C1 segment of cervical spinal cord (tissue), 14 donors: ENCODE measurements around the gene ZNF473.
A peak's percentile ranks its signal among the peaks of the same experiment; 100 is the strongest.

ENCODE experiments used
- DNase-seq, 14 donors: peaks; one replicate each; lab custom pipeline; 2025; lab: John Stamatoyannopoulos, UW

The ZNF473 gene

DNA sequence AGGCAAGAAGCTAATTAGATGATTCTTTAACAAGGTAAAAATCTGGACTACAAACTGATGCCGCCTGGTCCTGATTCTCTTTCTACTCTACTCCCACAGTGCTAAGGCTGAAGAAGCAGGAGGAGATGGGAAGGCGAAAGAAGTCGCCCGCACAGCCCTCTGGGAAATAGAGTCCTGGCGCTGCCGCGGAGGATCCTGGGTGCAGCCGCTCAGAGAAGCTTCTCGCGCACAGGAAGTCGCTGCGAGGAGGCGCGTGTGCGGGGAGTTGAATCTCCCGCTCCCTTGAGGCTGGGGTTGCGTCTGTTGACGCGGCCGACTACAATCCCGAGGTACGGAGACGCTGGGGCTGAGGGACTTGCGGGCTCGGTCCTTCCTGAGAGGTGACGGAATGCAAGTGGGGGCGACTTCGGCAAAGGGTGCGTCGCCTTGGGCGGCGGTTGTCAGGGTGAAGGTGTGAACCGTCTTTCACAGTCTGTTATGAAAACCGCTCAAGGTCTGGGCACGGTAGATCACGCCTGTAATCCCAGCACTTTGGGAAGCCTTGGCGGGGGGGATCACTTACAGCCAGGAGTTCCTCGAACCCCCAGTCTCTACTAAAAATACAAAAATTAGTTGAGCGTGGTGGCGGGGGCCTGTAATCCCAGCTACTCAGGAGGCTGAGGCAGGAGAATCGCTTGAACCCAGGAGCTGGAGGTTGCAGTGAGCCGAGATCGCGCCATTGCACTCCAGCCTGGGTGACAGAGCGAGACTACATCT, at the start of gene ZNF473:
ZNF473 (plus strand) TSS at position 212 of the 756 bp plus-strand sequence. CDS start 5,078 bp downstream, outside the sequence.
- peak; percentile 71 to 99 (median 96) for DNase-seq

DNA sequence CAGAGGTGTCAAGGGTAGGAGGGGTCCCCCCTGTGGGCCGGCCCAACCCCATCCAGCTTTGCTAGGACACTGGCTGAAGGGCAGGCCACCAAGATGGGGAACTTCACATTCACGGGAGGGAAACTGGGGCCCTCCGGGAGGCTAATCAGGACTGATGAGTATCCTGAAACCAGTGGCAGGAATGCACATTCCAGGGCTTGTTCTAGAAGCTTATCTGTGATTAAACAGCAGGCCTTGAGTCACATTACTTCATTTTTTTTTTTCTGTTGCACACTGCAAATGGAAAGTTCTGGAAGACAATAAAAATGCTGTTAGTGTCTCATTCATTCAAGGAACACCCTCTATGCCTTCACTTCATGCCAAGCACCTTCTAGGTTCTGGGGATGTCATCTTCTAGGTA, 49.3 kb upstream of the ZNF473 start:
- no peak for DNase-seq

DNA sequence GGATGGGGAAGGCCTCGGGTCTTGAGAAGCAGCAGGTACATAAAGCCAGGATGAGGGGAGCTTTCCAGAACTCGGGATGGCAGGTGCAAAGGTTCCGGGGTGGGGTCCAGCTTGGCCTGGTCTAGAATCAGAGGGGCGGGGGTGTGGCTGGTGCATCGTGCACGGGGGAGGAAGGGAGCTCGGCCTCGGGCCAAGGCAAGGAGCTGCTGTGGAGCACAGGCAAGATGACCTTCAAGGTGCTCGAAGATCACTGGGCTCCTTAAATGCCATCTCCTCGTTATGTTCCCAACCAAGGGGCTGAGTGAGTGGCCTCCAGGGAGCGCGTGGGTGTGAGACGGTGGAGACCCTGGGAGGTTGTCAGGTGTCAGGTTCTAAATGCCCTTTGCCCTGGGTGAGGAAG, 48.7 kb upstream of the ZNF473 start:
- DNase-seq, result no peak

DNA sequence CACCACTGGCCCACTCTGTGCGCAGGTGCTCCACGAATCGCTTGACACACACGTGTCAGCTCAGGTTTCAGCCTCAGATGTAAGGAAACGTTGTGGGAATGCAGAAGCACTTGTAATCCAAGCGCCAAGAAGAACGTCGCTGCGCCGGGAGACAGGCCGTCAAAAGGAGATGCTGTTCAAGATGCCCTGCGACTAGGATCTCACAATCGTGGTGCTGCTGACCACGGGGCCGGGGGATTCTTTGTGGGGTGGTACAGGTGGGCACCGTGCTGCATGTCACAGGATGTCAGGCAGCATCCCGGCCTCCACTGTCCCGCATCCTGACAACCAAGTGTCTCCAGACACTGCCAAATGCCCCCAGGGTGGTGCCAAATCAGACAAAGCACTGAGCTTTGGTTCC, 47.9 kb upstream of the ZNF473 start:
- no peak for DNase-seq

DNA sequence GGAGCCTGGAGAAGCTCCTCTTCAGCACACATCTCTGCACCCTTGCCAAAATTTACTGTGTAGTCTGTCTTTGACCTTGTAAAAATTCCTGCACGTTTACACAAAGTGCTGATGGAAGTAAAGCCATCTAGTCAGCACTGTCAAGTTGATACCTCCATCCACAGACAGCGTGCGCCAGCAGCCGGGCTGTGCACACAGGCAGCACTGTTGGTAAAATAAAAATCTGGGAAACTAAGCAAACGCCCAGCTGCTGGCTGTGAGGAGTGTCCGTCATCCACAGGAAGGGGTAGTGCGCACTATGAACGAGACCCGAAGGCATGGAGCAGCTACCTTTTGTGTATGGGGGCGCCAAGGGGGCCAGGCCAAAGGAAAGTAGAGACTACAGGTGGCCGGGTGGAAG, 47.5 kb upstream of the ZNF473 start:
- DNase-seq, result no peak

DNA sequence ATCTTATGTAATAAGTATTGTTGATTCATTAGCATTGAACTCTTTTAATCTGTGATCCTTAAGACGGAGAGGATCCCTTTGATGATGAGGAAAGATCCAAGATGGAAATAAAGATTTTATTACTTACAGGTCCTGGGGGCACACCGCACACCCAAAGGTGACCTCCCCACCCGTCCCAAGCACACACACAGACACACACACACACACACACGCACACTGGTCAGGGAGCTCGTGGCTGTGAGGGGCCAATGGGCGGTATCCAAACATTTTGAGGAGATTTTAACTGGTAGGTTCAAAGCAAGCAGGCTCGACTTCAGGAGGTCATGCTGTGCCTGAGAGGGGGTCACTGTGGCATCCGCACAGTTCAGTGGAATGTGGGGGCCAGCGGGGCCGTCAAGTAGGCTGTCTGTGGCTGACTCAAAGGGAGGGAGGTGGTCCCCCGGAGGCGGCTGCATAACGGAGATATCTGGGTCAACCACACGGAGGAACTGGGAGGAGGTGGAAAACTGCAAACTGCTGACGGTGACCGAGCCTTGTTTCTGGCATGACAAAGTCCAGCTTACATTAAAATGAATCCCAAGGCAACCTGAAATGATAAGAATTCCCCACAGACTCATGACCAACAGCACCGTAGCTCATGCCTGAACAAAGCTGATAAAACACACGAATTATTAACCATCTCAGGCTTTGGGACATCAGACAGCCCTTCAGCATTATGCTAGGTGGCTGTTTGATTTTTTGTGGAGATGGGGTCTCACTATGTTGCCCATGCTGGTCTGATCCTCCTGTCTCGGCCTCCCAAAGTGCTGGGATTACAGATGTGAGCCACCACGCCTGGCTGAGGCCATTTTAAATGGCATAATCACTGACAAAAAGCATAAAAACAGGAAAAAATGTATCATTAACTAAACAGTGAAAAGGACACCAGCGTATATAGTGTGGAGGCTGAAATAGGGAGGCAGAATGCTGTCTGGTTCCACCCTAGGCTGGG, 43.9 kb upstream of the ZNF473 start:
- DNase-seq, result no peak

DNA sequence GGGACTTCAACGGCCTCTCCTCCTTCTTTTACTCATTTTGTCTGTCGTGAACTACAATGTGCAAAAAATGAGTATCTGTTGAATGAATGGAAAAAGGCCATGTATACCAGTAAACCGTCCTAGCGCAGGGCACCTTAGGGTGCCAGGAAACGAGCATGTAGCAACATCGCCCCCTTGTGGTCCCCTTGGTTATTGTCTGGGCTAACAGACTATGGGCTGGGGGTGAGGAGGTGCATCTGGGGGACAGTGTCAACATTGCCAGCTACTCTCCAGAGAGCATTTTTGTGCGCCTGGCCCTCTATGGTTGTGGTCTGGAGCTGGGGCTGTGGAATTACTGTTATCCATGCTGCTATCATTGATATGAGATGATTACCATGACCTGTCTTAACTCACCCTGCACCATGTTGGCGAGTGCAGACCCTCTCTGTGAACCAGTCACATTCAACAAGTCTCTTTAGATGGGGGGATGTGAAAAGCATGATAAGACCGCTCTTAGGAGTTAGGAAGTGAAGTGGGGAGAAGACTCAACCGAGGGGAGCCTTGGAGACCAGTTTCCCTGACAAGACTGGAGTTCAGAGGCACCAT, 42.1 kb upstream of the ZNF473 start:
- DNase-seq, result peak in 10 of 14 donors; percentile 4 to 47 (median 10)

DNA sequence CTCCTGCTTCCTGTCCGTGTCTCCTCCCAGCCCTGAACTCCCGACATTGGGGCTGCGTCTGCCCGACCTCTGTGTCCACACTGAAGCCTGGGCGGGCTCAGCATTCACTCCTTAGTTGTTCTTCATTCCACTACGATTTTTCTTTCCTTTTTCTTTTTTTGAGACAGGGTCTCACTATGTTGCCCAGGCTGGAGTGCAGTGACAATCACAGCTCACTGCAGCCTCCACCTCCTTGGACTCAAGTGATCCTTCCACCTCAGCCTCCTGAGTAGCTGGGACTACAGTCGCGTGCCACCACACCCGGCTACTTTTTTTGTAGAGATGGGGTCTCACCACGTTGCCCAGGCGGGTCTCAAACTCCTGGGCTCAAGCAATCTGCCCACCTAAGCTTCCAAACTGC, 41.3 kb upstream of the ZNF473 start:
- DNase-seq, result no peak

DNA sequence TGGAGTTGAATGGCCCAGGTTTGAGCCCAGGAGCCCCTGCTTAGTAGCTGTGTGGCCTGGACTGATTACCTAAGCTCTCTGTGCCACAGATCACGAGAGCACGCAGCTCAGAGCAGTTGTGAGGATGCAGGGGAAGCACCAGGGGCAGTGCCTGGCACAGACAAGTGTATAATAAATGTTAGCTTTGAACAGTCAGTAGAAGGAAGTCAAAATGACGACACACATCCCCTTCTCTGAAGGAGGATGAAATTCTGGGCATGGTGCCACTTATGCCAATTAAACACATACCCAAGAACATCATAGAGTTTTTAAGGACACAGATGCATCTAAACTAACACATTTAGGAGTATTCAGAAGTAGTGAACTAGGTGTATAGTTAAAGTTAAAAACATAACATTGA, 39.9 kb upstream of the ZNF473 start:
- no peak for DNase-seq

DNA sequence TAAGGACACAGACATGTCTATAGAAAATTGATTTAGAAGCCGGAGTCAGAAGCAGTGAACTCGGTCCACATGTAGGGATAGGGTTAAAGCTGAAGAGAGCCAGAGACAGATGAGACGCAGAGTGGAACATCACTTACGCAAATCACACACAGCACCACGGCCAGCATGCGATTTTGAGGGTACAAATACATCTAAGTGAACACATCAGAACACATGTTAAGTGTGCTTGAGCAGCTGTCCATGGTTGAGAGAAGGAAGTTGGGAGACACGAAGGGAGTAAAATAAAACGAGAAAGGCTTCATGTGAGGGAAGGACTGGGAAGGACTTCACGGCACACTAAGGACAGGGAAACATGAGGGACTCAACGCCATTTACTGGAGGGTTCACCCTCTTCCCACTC, 39.5 kb upstream of the ZNF473 start:
- no peak for DNase-seq

DNA sequence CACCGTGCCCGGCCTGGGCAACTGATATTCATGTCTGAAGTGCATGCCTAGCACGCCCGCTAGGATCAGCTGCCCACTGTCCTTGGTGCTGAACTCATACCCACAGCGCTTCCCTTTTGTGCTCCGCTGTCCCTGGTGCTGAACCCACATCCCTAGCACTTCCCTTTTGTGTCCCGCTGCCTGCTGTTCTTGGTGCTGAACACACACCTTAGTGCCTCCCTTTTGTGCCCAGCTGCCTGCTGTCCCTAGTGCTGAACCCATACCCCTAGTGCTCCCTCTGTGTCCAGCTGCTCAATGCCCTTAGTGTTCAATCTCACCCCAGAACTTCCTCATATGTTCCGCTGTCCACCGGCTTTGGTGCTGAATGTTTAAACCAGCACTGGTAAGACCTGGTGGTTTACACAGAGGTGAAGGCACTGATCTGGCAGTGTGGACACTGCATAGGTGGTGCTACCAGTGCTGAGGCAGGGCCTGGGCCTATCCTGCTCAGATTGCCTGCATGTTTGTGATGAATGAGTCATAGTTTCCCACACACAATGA, 38.6 kb upstream of the ZNF473 start:
- peak in 11 of 14 donors; percentile 6 to 74 (median 38) for DNase-seq

DNA sequence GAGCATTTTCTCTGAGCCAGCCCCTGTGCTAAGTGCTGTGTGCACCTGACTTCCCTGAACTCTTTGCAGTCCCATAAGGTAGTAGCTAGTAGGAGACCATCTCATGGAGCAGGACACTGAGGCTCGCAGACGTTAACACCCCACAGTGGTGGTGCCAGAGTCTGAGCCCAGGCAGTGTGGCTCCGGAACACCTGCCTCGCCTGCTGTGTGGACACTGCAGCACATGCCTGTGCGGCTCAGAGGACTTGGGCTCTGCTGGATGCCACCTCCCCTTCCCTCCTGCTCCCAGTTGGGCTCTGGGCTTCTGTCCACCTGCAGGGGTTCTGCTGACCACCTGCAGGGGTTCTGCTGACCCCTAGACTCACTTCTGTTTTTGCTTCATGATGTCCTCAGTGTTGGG, 37.8 kb upstream of the ZNF473 start:
- no peak for DNase-seq

DNA sequence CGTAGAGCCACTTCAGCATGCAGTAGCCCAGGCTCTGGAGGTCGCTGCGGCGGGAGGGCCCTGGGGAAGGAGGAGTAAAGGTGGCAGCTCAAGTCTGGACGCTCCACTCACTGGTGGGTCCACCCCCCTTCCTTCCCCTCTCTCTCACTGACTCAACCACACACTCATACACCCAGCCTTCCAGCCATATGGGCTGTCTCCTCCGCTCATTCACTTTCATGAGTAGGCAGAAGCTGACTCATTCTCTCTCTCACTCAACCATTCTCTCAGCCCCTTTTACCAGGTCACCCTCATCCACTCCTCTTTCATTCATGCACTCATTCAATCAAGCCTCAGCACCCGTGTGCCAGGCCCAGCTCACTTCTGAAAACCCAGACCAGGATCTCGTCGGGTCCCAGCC, 37.4 kb upstream of the ZNF473 start:
- no peak for DNase-seq

DNA sequence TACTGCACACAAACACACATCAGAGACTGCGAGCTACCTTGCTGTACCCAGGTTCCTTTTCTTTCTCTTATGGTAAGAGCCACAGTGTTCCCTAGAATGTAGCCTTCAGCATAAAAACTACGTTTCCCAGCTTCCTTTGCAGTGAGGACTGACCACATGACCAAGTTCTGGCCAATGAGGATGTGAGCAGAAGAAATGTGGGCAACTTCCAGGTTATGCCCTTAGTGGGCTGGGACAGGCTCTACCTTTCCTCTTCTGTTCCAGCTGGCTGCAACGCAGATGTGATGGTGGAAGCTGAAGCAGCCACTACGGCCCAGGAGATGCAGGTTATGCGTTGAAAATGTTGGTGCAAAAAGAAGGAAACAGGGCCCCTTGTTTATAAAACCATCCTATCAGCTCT, 28.1 kb upstream of the ZNF473 start:
- DNase-seq, result peak in 1 of 14 donors; percentile 24

DNA sequence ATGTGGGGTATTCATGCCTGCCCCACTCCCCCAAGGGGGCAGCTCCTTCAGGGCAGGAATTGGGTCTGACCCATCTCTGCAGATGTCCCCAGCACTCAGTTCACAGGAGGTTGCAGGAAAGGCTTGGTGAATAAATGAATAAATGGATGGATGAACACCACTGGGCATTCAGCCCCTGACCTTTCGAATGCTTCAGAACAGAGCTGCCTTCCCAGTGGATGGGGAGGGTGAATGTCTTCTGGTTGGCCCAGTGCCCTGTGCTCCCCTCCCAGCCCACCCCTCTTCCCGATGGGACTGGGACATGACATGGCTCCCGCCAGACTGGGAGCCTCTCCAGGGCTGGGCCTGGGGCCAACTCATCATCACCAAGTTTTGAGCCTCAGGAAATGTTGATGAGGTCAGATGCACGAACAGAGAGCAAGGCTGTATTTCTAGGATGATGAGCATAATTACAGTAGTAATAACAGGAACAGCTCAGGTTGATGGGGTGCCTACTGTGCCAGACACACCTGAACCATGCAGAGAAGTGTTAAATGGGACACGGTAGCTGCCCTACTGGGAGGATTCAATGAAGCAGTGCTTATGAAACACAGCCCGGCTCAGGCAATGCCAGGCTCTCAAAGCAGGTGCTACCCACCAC, 26.3 kb upstream of the ZNF473 start:
- peak in 9 of 14 donors; percentile 2 to 64 (median 19) for DNase-seq

DNA sequence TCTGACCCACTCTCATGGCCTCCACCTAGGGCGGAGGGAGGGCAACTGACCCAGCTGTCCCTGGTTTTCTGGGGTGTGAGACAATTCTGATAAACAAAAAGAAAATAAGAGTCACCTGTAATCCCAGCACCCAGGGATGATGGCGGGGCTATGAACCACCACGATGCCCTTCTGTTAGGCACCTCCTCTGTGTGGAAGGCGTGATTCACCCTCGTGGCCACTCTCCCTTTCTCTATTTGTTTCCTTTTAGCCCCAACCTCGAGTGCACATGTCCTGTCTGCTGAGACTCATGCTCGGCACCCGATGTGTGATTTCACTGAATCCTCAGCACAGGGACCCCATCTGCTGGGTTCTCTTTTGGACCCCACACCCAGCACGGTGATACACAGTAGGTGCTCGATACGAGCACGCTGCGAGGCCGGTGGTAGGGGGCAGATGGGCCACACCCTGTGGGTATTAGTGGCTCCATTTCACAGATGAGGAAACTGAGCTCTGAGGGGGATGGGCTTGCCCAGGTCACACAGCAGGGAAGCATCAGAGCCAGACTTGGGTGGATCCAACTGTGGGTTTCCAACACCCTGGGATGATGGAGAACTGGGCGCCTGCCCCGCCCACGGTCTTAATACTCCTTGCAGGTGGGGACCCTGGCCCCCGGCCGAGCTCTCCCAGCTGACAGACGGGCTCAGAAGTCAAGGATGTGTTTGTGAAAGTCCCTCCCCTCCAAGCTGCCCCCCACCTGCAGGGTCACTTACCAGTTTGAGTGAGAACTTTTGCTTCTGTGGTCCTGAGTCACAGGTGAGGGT, 25.6 kb upstream of the ZNF473 start:
- DNase-seq, result no peak

DNA sequence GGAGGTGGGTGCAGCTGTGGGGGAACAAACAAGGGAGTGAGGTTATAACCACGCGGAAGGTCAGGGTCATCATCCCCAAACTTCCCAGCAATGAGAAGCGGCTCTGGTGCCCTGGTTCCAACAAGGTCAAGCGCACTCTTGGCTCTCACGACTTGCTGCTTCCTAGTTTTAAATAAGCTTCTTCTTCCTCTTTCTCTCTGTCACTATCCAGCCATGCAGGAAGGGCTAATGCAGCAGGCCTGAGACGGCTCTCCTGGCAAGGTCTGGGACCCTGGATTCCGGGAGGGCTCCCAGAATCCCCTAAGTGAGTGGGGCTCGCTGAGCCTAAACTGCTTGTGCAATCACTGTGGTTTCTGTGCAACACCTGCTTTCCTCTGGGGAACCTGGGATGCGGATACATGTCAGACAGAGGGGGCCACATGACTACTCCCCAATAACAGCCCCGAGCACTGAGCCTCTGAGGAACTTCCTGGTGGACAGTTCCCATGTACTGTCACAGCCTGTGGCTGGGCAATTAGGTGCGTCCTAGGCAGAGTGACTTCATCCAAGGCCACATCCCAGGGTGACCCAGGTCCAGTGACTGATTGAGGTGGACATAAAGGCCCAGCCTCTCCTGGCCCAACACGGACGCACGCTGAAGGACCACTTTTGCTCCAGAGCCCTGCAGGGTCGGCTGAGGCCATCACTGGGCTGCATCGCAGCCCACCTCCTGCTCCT, 24.8 kb upstream of the ZNF473 start:
- DNase-seq, result no peak

DNA sequence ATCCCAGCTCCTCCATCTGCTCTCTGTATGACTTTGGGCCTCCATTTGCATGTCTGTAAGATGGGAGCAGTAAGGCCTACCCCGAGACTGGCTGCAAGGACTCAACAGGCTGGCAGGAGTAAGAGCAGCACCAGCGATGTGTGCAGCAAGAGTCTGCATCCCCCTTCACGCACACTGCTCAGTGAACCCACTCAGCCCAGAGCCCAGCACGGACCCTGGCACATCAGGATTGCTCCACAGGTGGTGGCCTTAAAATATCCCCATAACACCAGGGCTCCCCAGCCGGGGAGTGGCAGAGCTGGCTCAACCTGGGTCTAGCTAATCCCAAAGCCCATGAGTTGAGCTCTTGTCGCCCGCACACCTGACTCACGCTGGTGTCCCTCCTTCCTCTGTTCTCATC, 24.0 kb upstream of the ZNF473 start:
- DNase-seq, result no peak

DNA sequence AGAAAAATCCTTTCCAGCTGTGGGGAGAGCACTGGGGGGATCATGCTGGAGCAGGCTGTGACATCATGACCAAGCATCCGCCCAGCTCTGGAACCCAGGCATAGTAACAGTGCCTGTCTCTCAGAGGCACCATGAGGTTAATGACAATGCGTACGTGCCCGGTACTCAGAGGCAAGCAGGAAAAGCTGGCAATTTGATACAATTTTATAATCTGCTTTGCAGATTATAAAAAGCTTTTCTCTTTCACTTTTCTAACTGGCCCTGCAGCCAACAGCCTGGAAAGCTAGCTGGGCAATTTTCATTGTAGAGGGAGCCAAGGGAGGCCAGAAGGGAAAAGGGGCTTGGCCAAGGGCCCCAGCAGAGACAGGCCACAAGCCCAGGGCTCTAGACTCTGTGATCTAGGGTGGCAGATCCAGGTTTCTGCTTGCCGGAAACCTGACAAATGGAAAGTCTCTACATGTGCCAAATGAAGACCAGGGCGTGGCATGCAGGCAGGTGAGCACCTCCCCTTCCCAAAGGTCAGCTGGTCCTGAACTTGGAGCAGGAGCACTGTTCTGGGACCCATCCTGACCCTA, 23.3 kb upstream of the ZNF473 start:
- peak in 3 of 14 donors; percentile 9 to 55 (median 14) for DNase-seq
